SK-N-SH (cell line): ENCODE data around the gene APCS. TPM values are rescaled to one million over a fixed set of nuclear protein-coding genes. Genes with fewer than 3 reads are reported as not detected.

Experiments used
- CTCF ChIA-PET: fragments of 300-600, 350-600 bp; formaldehyde crosslinking; extraction: SDS; loops from one replicate; lab custom pipeline; 2021; lab: Yijun Ruan, JAX
- POLR2A ChIA-PET: fragments of 350-600 bp; sonication (Branson Sonifier 250); formaldehyde crosslinking; extraction: SDS; loops from one replicate; lab custom pipeline; 2020; ENCODE audit warnings: antibody characterized with exemption, inconsistent platforms; lab: Yijun Ruan, JAX
- DNase-seq: peaks from one replicate; pipeline ENCODE4 v3.0.0; 2012
- H2AFZ ChIP-seq: fragments of 200-600 bp; sonication (generic); 2 replicates; pipeline ENCODE4 v1.8.1; 2016; ENCODE audit warnings: antibody characterized with exemption, mild to moderate bottlenecking, low read depth
- H3F3A ChIP-seq: fragments of 200-600 bp; sonication (generic); replicated peaks from 2 replicates; pipeline ENCODE3; 2016; ENCODE audit warnings: antibody characterized with exemption, mild to moderate bottlenecking; ENCODE audit not compliant: insufficient read depth
- H3K27ac ChIP-seq, 2 experiments: fragments of 200-500 bp in 1 of 2; fragments of 200-600 bp in 1 of 2; sonication (Bioruptor generic) in 1 of 2; sonication (generic), shearing (Covaris generic) in 1 of 2; 2 replicates each; pipeline versions ENCODE4 v1.5.1 to v1.6.1; 2014 to 2016; ENCODE audit warnings: low read depth in 2 of 2, inconsistent platforms in 1 of 2, low read length in 1 of 2, mild to moderate bottlenecking in 1 of 2, mixed read lengths in 1 of 2
- H3K27me3 ChIP-seq: fragments of 200-600 bp; sonication (generic), shearing (Covaris generic); 2 replicates; pipeline ENCODE4 v1.6.1; 2016; ENCODE audit warnings: mixed run types; ENCODE audit not compliant: insufficient read depth
- H3K36me3 ChIP-seq, 2 experiments: fragments of 200-500 bp in 1 of 2; fragments of 200-600 bp in 1 of 2; sonication (Bioruptor generic) in 1 of 2; sonication (generic) in 1 of 2; replicated peaks in 1 of 2; 2 replicates each; pipeline versions ENCODE3 to v1.5.1; 2014 to 2016; ENCODE audit warnings: low read length in 1 of 2, mild to moderate bottlenecking in 1 of 2; ENCODE audit not compliant: insufficient read depth in 2 of 2, control insufficient read depth in 1 of 2
- H3K4me1 ChIP-seq, 2 experiments: fragments of 200-500 bp in 1 of 2; fragments of 200-600 bp in 1 of 2; sonication (Bioruptor generic) in 1 of 2; sonication (generic), shearing (Covaris generic) in 1 of 2; 2 replicates each; pipeline versions ENCODE4 v1.5.1 to v1.6.1; 2014 to 2016; ENCODE audit warnings: low read depth in 1 of 2, low read length in 1 of 2, mixed run types in 1 of 2; ENCODE audit not compliant: insufficient read depth in 2 of 2, control insufficient read depth in 1 of 2
- H3K4me2 ChIP-seq: fragments of 200-600 bp; sonication (generic), shearing (Covaris generic); 2 replicates; pipeline ENCODE4 v1.6.1; 2017; ENCODE audit warnings: mixed run types
- H3K4me3 ChIP-seq, 2 experiments: fragments of 200-500 bp in 1 of 2; fragments of 200-600 bp in 1 of 2; sonication (Bioruptor generic) in 1 of 2; sonication (generic), shearing (Covaris generic) in 1 of 2; 2 replicates each; pipeline versions ENCODE4 v1.5.1 to v1.8.1; 2014 to 2016; ENCODE audit warnings: low read depth in 2 of 2, inconsistent platforms in 1 of 2, low read length in 1 of 2, mild to moderate bottlenecking in 1 of 2, mixed read lengths in 1 of 2, moderate library complexity in 1 of 2
- H3K79me2 ChIP-seq: fragments of 200-600 bp; sonication (generic); 2 replicates; pipeline ENCODE4 v1.8.1; 2017; ENCODE audit warnings: mild to moderate bottlenecking; ENCODE audit not compliant: insufficient read depth
- H3K9ac ChIP-seq: fragments of 200-600 bp; sonication (generic); 2 replicates; pipeline ENCODE4 v1.6.1; 2017; ENCODE audit warnings: mixed run types
- H3K9me2 ChIP-seq: fragments of 200-600 bp; sonication (generic); 2 replicates; pipeline ENCODE4 v1.6.1; 2017; ENCODE audit warnings: mixed run types
- H3K9me3 ChIP-seq: fragments of 200-600 bp; sonication (generic); 2 replicates; pipeline ENCODE4 v1.6.1; 2017; ENCODE audit warnings: mixed run types, mild to moderate bottlenecking, moderate library complexity
- H4K20me1 ChIP-seq: fragments of 200-600 bp; sonication (generic); 2 replicates; pipeline ENCODE4 v1.6.1; 2017; ENCODE audit warnings: mild to moderate bottlenecking, mixed run types; ENCODE audit not compliant: insufficient read depth
- CTCF ChIP-seq: fragments of 200-600 bp; sonication (generic); IDR thresholded peaks from 2 replicates; pipeline ENCODE4 v1.6.1; 2017; ENCODE audit warnings: antibody characterized with exemption, mild to moderate bottlenecking, moderate library complexity
- ELF1 ChIP-seq: IDR thresholded peaks from 2 replicates; pipeline ENCODE4 v1.4.0; 2012
- EZH2phosphoT487 ChIP-seq: fragments of 200-600 bp; sonication (generic); IDR thresholded peaks from 2 replicates; pipeline ENCODE4 v1.6.1; 2017; ENCODE audit warnings: low read depth, mixed run types, mild to moderate bottlenecking, antibody characterized with exemption, moderate library complexity, borderline replicate concordance
- FOSL2 ChIP-seq: IDR thresholded peaks from 2 replicates; pipeline ENCODE4 v1.4.0; 2012; ENCODE audit warnings: low read depth, mild to moderate bottlenecking, moderate library complexity, borderline replicate concordance
- FOXJ3 ChIP-seq: sonication (generic); formaldehyde crosslinking; IDR thresholded peaks from 2 replicates; pipeline ENCODE4 v1.5.1; 2020; ENCODE audit warnings: mild to moderate bottlenecking, missing genetic modification reagents
- GABPA ChIP-seq: IDR thresholded peaks from 2 replicates; pipeline ENCODE4 v1.4.0; 2012; ENCODE audit warnings: low read depth, mild to moderate bottlenecking
- GATA2 ChIP-seq: sonication (generic); formaldehyde crosslinking; IDR thresholded peaks from 2 replicates; pipeline ENCODE4 v1.5.0; 2020; ENCODE audit warnings: mild to moderate bottlenecking, missing genetic modification reagents
- JUND ChIP-seq: IDR thresholded peaks from 2 replicates; pipeline ENCODE4 v1.4.0; 2012
- MXI1 ChIP-seq: IDR thresholded peaks from 2 replicates; pipeline ENCODE4 v1.6.1; 2012; ENCODE audit warnings: mild to moderate bottlenecking, low read depth, low read length, improper control_type of control experiment
- NFIC ChIP-seq: IDR thresholded peaks from 2 replicates; pipeline ENCODE4 v1.4.0; 2012; ENCODE audit warnings: borderline replicate concordance
- RAD21 ChIP-seq: IDR thresholded peaks from 2 replicates; pipeline ENCODE4 v1.6.1; 2012; ENCODE audit warnings: mild to moderate bottlenecking, low read length
- RFX5 ChIP-seq: IDR thresholded peaks from 2 replicates; pipeline ENCODE4 v1.6.1; 2012; ENCODE audit warnings: mild to moderate bottlenecking, improper control_type of control experiment, low read length
- SIN3A ChIP-seq: IDR thresholded peaks from 2 replicates; pipeline ENCODE4 v1.6.1; 2012; ENCODE audit warnings: low read depth, mild to moderate bottlenecking, low read length, moderate library complexity, borderline replicate concordance
- SMC3 ChIP-seq: IDR thresholded peaks from 2 replicates; pipeline ENCODE4 v1.6.1; 2012; ENCODE audit warnings: low read depth, low read length, improper control_type of control experiment
- TCF12 ChIP-seq: IDR thresholded peaks from 2 replicates; pipeline ENCODE4 v1.4.0; 2012
- USF2 ChIP-seq: fragments of 150-350 bp; IDR thresholded peaks from 2 replicates; pipeline ENCODE4 v1.6.1; 2017; ENCODE audit warnings: antibody characterized with exemption, low read length, low read depth, borderline replicate concordance
- YY1 ChIP-seq: IDR thresholded peaks from 2 replicates; pipeline ENCODE4 v1.4.0; 2012; ENCODE audit warnings: low read depth, mild to moderate bottlenecking
- WGBS: methylation state at CpG from one replicate; pipeline ENCODE4 v1.1.6; 2017; ENCODE audit warnings: low lambda C conversion rate; 5-methylcytosine and 5-hydroxymethylcytosine counted together
- polyA plus RNA-seq, 3 experiments: library from polyadenylated mRNA; depleted of rRNA; stranded (reverse); fragments of >200 nt; gene quantifications; 2 replicates each; pipeline ENCODE4 v1.2.3, GENCODE V29; 2012
- TF ChIP-seq, protein P1 (sequence below): IDR thresholded peaks from 2 replicates; pipeline ENCODE4 v1.4.0; 2012; ENCODE audit warnings: low read depth
- TF ChIP-seq, protein P2 (sequence below): fragments of 150-350 bp; IDR thresholded peaks from 2 replicates; pipeline ENCODE4 v1.6.1; 2016; ENCODE audit warnings: mild to moderate bottlenecking, low read depth, low read length

Gene APCS
- polyA plus RNA-seq, 1 of the 3 experiments (the other 2 are of a cell fraction), result not detected

DNA sequence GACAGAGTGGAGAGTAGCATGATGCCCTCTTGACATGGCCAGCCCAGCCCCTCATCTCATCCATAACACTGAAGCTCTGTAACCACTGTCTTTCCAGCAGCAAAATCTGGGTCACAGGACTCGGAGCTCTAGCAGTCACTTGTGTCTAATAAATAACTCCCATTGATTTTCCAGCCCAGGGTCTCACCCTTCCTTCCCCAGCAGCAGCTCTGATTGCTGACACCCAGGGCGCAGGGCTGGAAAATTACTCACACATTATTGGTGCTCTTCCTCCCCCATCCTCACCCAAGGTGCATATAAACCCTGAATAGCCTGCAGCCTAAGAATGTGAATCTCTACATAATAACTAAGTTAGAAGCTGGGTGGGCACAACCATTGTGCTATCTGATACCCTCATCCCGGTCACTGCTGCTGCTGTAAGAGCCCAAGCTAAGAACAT lies 30.7 kb upstream of the APCS start (continued):
- no peak for TF ChIP-seq FOSL2
- TF ChIP-seq RAD21, result no peak

- Histone ChIP-seq H3K27me3 (no peaks in the 10 kb centered on the region), H2AFZ (no peak overlapping the region), H3K27ac (no peak overlapping the region), H3K9me2 (no peaks in the 10 kb centered on the region), H3K79me2 (no peaks in the 10 kb centered on the region), H3F3A (peaks cover 3% of the 10 kb centered on the region), H3K9me3 (no peaks in the 10 kb centered on the region), H4K20me1 (no peaks in the 10 kb centered on the region), H3K9ac (no peak overlapping the region), H3K4me2 (no peak overlapping the region), H3K36me3 (no peaks in the 10 kb centered on the region), H3K4me1 (no peaks in the 10 kb centered on the region; a peak in 1 of 4 replicates), H3K4me3 (no peak overlapping the region)
- ChIA-PET CTCF (no interaction called here), POLR2A (no interaction called here)
- DNase-seq, result no peak
- TF ChIP-seq JUND (no peak), ELF1 (no peak), GATA2 (no peak), TCF12 (no peak), USF2 (no peak), FOSL2 (no peak), MXI1 (no peak), GABPA (no peak), SMC3 (no peak), RFX5 (no peak), YY1 (no peak), NFIC (no peak), SIN3A (no peak), EZH2phosphoT487 (no peak), FOXJ3 (CRISPR knock-in tag) (no peak), CTCF (no peak)
- TF ChIP-seq, protein P1, sequence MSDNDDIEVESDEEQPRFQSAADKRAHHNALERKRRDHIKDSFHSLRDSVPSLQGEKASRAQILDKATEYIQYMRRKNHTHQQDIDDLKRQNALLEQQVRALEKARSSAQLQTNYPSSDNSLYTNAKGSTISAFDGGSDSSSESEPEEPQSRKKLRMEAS, result no peak
- TF ChIP-seq, protein P2, sequence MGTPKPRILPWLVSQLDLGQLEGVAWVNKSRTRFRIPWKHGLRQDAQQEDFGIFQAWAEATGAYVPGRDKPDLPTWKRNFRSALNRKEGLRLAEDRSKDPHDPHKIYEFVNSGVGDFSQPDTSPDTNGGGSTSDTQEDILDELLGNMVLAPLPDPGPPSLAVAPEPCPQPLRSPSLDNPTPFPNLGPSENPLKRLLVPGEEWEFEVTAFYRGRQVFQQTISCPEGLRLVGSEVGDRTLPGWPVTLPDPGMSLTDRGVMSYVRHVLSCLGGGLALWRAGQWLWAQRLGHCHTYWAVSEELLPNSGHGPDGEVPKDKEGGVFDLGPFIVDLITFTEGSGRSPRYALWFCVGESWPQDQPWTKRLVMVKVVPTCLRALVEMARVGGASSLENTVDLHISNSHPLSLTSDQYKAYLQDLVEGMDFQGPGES, result no peak
- WGBS, result 0% methylated on average over 2 of the region's 2 CpGs
Observed at GRCh38 chr1:159560599-159560998, 27.0 kb upstream of the APCS start.
